ENCODE data around the gene TAF15.

DNA sequence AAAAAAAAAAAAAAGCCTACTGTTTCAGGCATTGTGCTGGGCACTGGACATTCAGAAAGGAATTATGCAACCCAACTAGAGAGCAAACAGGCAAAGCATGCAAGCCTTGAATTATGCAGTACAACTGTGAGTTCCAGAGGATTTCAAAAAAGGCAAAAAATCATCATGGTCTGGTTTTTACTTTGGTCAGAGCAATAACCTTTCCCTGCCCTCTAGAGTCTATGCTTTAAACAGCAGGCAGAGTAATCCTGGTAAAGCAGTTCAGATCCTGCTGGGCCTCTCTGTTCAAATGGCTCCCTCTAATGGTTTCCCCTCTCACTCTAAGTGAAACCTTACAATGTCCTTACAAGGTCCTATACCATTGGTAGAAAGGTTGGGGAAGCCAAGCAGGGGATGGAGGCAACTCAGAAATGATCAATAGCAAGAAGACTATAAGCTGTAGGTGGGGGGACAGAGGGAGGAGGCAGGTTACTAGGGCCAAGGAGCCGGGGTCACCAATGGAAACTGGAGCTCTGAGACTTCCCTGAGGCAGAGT is 4.6 kb upstream of the TAF15 start:
- TF ChIP-seq, protein P1, sequence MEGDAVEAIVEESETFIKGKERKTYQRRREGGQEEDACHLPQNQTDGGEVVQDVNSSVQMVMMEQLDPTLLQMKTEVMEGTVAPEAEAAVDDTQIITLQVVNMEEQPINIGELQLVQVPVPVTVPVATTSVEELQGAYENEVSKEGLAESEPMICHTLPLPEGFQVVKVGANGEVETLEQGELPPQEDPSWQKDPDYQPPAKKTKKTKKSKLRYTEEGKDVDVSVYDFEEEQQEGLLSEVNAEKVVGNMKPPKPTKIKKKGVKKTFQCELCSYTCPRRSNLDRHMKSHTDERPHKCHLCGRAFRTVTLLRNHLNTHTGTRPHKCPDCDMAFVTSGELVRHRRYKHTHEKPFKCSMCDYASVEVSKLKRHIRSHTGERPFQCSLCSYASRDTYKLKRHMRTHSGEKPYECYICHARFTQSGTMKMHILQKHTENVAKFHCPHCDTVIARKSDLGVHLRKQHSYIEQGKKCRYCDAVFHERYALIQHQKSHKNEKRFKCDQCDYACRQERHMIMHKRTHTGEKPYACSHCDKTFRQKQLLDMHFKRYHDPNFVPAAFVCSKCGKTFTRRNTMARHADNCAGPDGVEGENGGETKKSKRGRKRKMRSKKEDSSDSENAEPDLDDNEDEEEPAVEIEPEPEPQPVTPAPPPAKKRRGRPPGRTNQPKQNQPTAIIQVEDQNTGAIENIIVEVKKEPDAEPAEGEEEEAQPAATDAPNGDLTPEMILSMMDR (IDR thresholded peaks at IDR 0.05 in 4 of 5, conservative IDR thresholded peaks at IDR 0.05 in 1 of 5): peak; percentile 54 to 63 (median 58)
- no peak for TF ChIP-seq POLR2A (IDR thresholded peaks at IDR 0.05)

Measured in gastrocnemius medialis (tissue), 4 donors.